DOHH2 (cell line): ENCODE data around the gene TBX3.
A peak's percentile ranks its signal among the peaks of the same experiment; 100 is the strongest.

Experiments used
- H3F3A ChIP-seq: fragments of 200-600 bp; sonication (generic), shearing (Covaris generic); 2 replicates; pipeline ENCODE4 v1.6.0; 2016; ENCODE audit warnings: antibody characterized with exemption, mild to moderate bottlenecking; ENCODE audit not compliant: control insufficient read depth, insufficient read depth
- H3K27ac ChIP-seq: fragments of 200-600 bp; sonication (generic); 2 replicates; pipeline ENCODE4 v1.5.1; 2014; ENCODE audit warnings: low read depth, mild to moderate bottlenecking, low read length, moderate library complexity
- H3K27me3 ChIP-seq: fragments of 200-600 bp; sonication (generic); 2 replicates; pipeline ENCODE4 v1.6.1; 2014; ENCODE audit warnings: mild to moderate bottlenecking, low read length, mixed read lengths; ENCODE audit not compliant: control insufficient read depth
- H3K36me3 ChIP-seq: fragments of 200-600 bp; sonication (generic); 2 replicates; pipeline ENCODE4 v1.6.1; 2014; ENCODE audit warnings: mild to moderate bottlenecking, low read length, moderate library complexity, mixed read lengths; ENCODE audit not compliant: control insufficient read depth
- H3K4me1 ChIP-seq: fragments of 200-600 bp; sonication (generic); 2 replicates; pipeline ENCODE4 v1.6.1; 2014; ENCODE audit warnings: mild to moderate bottlenecking, low read length, mixed read lengths; ENCODE audit not compliant: control insufficient read depth
- H3K4me2 ChIP-seq: fragments of 200-600 bp; sonication (generic); 2 replicates; pipeline ENCODE4 v1.6.0; 2014; ENCODE audit warnings: mild to moderate bottlenecking, low read length, moderate library complexity
- H3K4me3 ChIP-seq: fragments of 200-600 bp; sonication (generic); 2 replicates; pipeline ENCODE4 v1.5.1; 2014; ENCODE audit warnings: mild to moderate bottlenecking, low read length, mixed read lengths
- H3K79me2 ChIP-seq: fragments of 200-600 bp; sonication (generic); 2 replicates; pipeline ENCODE4 v1.6.1; 2014; ENCODE audit warnings: mild to moderate bottlenecking, low read length, mixed read lengths; ENCODE audit not compliant: control insufficient read depth
- H3K9me2 ChIP-seq: fragments of 200-600 bp; sonication (generic); replicated peaks from 2 replicates; pipeline ENCODE4 v1.6.1; 2014; ENCODE audit warnings: mild to moderate bottlenecking, low read length, mixed read lengths; ENCODE audit not compliant: control insufficient read depth
- H3K9me3 ChIP-seq: fragments of 200-600 bp; sonication (generic); 2 replicates; pipeline ENCODE4 v1.6.1; 2014; ENCODE audit warnings: antibody characterized with exemption, low read length, mixed read lengths; ENCODE audit not compliant: control insufficient read depth, insufficient read depth
- H4K20me1 ChIP-seq: fragments of 200-600 bp; sonication (generic); 2 replicates; pipeline ENCODE4 v1.6.0; 2014; ENCODE audit warnings: low read depth, mild to moderate bottlenecking, antibody characterized with exemption, low read length, moderate library complexity; ENCODE audit not compliant: control insufficient read depth, insufficient read depth
- CTCF ChIP-seq: fragments of 200-600 bp; sonication (generic); IDR thresholded peaks from one replicate; pipeline ENCODE4 v1.5.1; 2014; ENCODE audit warnings: antibody characterized with exemption, mild to moderate bottlenecking, low read depth, low read length; ENCODE audit not compliant: poor library complexity, severe bottlenecking
- EZH2phosphoT487 ChIP-seq: fragments of 200-600 bp; sonication (generic); IDR thresholded peaks from 2 replicates; pipeline ENCODE4 v1.6.1; 2017; ENCODE audit warnings: borderline replicate concordance, mild to moderate bottlenecking, antibody characterized with exemption, low read length, moderate library complexity, mixed read lengths

TBX3 gene

DNA sequence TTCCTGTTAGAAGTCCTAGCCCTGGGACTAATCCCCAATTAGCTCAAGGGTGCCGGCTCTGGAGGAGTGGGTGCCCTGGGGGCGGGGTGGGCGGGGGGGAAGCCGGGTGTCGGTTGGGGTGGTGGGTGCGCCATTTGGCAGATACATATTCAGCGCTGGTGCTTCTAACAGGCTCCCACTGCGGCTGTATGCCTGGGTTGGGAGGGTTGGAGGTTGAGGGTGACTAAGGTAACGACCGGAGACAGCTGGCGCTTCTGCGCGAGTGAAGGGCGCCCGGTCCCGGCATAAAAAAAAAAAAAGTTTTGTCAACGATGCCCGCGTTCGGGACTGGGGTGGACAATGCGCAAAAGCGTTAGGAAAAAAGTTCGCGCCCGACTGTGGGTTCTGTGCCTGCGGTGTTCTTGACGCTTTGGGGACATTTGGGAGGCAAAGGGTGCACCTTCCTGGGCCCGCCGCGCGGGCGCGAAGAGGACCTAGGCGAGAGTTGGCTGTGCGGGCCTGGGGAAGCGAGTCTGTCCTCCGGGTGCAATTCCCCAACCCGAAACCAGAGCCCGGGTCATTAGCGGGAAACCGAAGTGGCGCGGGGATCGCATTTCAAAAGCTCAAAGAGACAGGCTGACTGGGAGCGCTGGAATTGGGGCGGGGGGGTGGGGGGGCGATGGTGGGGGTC is 19.2 kb downstream of the TBX3 start:
- Histone ChIP-seq H3K27me3 (peaks cover 22% of the 10 kb centered on the region), H3K4me2 (no peak overlapping the region), H3K27ac (no peak overlapping the region), H3K4me1 (no peaks in the 10 kb centered on the region), H3K79me2 (no peaks in the 10 kb centered on the region), H3K9me3 (no peaks in the 10 kb centered on the region), H3K36me3 (no peaks in the 10 kb centered on the region), H3K9me2 (no peaks in the 10 kb centered on the region), H4K20me1 (no peaks in the 10 kb centered on the region), H3F3A (no peaks in the 10 kb centered on the region), H3K4me3 (no peak overlapping the region)
- TF ChIP-seq EZH2phosphoT487 (no peak), CTCF (no peak)

DNA sequence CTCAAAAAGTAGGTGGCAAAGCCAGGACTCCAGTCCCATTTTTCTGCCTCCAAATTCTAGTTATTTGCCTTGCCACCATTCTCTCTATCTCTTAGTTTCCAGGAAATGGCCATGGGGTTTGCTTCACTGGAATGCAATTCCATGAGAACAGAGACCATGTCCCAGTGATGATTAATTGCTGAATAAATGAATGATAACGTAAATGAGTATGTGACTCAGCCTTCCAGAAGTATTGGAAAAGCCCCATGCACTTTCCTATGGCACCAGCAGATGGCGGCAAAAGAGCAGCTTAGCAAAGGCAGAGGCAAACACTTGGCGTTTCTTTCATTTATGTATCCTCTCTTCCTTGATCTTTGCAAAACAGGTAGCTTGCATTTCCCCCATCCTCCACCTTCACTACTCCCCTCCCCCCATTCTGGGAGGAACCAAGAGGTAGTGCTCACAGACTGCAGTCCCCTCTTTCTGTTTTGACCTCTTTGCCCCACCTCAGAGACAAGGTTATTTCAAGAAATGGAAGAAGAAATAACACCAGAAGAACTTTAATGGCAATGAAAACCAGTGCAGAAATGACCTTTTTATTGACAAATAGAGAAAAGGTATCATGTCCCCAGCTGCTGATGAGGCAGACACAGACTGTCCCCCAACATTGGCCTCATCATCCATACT is 21.3 kb downstream of the TBX3 start:
- Histone ChIP-seq H3K9me2 (no peaks in the 10 kb centered on the region), H3K79me2 (no peaks in the 10 kb centered on the region), H3K27me3 (peaks cover 8% of the 10 kb centered on the region), H3K27ac (no peak overlapping the region), H3F3A (no peaks in the 10 kb centered on the region), H3K4me2 (no peak overlapping the region), H3K36me3 (no peaks in the 10 kb centered on the region), H3K9me3 (no peaks in the 10 kb centered on the region), H3K4me1 (no peaks in the 10 kb centered on the region), H4K20me1 (no peaks in the 10 kb centered on the region), H3K4me3 (no peak overlapping the region)
- no peak for TF ChIP-seq EZH2phosphoT487
- peak; percentile 81 for TF ChIP-seq CTCF

DNA sequence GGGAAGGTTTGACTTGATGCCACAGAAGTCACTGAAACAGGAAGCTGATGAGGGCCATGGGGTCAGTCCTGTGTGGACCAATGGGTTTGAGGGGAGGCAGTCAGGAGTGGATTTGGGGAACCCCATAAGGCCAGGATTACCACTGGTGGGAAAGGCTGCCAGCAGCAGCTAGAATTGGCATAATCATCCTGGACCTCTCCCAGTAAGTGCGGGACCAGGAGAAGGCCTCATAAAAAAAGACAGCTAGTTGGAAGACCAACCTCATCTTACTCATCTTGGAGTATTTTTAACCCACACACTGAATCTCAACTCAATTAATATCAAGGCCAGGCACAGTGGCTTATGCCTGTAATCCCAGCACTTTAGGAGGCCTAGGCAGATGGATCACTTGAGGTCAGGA is 22.7 kb downstream of the TBX3 start:
- Histone ChIP-seq H3K27me3 (no peaks in the 10 kb centered on the region), H3K27ac (no peak overlapping the region), H3K36me3 (no peaks in the 10 kb centered on the region), H3K9me3 (no peaks in the 10 kb centered on the region), H3K4me3 (no peak overlapping the region), H3K9me2 (no peaks in the 10 kb centered on the region), H3K4me1 (no peaks in the 10 kb centered on the region), H3F3A (no peaks in the 10 kb centered on the region), H4K20me1 (no peaks in the 10 kb centered on the region), H3K4me2 (no peak overlapping the region), H3K79me2 (no peaks in the 10 kb centered on the region)
- TF ChIP-seq CTCF = no peak
- TF ChIP-seq EZH2phosphoT487 = no peak
